Cardiac septum (tissue), 1 donor: ENCODE results near the gene GOLGA6C. TPM values are rescaled to one million over a fixed set of nuclear protein-coding genes. Genes with fewer than 3 reads are reported as not detected.
"Not testable (repeated sequence)": the region's sequence is repeated elsewhere in the genome, so short reads cannot be mapped to it uniquely, and the experiment has no call there.

Experiments used
- DNase-seq: peaks from one replicate; pipeline ENCODE4 v3.0.0-alpha.2; 2020; ENCODE audit warnings: low spot score
- intact Hi-C: fragments of 100-400 bp; cut with DNase I; formaldehyde crosslinking; loops from one replicate; pipeline ENCODE4 v1.14.0; 2022
- total RNA-seq: library from RNA; stranded (reverse); fragmentation: NEBNext Ultra II Directional; extraction: Animal tissue kit (Norgen Biotek cat#: 25700); gene quantifications from one replicate; pipeline ENCODE4 v1.2.1, GENCODE V29; 2021
- donor health status: DM: no; HTN: no; CAD: no.

Gene GOLGA6C
- total RNA-seq, 1 donor from 2014 or later = not detected

DNA sequence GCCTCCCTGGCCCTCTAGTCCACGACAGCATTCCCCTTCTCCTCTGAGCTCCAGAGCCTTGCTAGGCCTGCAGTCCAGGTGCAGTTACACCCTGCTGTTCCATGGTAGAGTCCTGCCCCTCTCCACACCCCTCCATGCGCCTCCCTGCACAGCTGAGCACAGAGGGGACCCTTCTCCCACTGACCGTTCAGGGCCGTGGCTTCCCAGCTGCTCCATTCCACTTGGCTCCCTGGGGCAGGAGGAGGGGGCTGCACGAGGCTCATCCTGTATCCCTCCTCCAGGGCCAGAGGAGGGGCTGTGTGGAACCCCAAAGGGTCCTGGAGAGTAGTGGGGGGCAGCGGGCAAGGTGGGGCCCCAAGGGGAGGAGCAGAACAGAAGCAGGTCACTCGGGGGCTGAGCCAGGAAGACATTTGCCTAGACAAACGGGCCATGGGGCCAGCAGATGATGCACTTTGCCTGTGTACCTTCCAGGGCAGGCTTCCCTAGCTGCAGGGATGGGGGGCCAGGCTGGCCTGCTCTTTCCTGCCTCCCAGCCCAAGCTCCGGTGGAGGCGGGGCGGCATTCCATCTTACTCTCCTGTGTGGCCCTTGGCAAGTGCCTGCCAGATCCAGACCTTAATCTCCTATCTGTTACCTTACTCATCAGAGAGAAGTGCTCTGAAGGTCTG lies 20.7 kb upstream of the GOLGA6C start:
- DNase-seq = peak; percentile 70
- intact Hi-C loops = no loop called here

DNA sequence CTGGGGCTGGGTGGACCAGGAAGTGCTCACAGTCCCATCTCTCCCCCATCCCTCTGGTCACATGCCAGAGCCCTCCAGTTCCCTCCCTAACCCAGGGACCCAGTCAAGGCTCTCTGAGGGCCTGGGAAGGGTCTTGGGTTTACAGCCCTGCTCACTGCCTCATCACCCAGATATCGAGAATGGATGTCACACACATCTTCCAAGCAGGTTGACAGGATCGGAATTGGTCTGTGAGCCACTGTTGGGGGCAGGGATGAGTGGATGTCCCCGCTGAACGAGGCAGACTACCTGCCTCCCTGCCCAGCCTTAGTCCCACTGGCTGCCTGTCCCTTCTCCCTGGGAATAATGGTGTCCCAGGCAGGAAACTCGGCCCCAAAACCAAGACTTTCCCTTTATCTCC lies 20.0 kb upstream of the GOLGA6C start:
- DNase-seq = no peak
- intact Hi-C loops = no loop called here

DNA sequence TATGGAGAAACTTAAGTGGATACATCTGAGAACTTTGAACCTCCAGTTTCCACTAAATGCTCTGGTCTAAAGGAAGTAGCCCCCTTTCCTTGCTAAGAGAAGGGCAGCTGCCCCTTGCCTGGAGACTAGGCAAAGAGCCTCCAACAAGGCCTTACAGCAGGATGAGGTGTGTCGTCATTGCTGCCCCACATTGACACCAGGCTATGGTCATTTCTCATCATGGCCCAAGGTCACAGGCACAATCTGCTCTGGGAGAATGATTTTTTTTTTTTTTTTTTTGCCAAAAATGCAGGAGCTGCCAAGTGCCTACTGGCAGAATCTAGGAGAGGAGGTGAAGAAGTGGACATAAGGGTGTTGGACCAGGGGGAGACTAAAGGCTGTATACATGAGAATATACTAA lies 12.4 kb upstream of the GOLGA6C start:
- DNase-seq, intact Hi-C loops: not testable (repeated sequence)

DNA sequence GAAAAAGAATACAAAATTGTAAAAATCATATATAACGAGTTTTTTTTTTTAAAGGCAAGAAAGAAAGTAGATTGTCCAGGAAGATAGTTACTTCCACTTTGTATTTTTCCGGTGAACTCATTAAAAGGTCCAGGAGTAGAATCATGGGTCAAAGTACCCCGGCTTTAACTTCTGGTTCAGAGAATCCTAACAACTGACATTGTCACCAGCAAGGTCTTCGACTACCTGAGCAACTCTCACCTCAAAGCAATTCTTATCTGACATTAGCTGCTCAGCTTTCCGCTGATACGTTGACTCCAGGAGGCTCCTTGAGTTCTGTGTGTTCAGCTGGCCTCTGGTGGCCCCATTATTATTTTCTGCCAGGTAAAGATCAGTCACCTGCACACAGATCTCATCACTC lies 9.1 kb upstream of the GOLGA6C start:
- DNase-seq, intact Hi-C loops: not testable (repeated sequence)

DNA sequence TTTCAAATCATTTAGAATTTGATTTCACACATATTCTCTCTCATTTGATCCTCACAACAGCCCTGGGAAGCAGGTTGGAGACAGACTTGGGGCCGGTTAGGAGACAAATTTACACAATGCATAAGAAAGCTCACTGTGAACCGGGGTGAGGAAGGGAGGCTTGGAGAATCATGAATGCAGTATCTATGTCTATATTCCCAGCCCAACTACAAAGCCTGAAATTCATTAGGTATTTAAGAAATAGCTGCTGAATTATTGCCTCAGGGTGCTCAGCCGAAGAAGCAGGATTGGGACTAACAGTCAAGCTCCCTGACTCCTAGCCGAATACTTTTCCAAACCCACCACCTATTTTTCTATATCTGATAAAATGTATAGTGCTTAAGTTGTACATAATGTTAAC lies 8.4 kb upstream of the GOLGA6C start:
- intact Hi-C loops = no loop called here
- no peak for DNase-seq

DNA sequence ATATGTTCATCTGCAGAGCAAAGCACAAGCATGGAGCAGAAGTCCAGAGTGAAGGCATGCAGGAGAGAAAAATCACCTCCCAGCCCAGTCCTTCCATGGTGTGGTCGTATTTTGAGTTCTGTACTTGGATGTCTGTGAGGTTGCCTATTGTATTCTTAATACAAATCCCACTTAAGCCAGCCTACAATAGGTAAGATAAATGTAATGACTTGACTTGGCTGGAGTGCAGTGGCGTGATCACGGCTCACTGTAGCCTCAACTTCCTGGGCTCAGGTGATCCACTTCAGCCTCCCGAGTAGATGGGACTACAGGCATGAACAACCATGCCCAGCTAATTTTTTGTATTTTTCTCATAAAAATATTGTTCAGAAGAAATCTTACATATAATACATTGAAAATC lies 6.8 kb upstream of the GOLGA6C start:
- intact Hi-C loops, DNase-seq: not testable (repeated sequence)

DNA sequence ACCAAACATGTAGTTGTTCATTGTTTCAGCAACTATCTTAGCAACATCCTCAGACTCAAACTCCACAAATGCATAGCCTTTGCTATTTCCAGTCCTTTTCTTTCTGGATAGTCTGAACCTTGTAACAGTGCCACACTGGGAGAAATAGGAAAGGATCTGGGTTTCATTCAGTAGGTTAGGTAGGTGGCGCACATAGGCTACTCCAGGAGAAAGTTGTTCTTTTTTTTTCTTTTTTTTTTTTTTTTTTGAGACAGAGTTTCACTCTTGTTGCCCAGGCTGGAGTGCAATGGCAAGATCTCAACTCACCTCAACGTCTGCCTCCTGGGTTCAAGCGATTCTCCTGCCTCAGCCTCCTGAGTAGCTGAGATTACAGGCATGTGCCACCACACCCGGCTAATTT lies 5.8 kb upstream of the GOLGA6C start:
- intact Hi-C loops, DNase-seq: not testable (repeated sequence)

DNA sequence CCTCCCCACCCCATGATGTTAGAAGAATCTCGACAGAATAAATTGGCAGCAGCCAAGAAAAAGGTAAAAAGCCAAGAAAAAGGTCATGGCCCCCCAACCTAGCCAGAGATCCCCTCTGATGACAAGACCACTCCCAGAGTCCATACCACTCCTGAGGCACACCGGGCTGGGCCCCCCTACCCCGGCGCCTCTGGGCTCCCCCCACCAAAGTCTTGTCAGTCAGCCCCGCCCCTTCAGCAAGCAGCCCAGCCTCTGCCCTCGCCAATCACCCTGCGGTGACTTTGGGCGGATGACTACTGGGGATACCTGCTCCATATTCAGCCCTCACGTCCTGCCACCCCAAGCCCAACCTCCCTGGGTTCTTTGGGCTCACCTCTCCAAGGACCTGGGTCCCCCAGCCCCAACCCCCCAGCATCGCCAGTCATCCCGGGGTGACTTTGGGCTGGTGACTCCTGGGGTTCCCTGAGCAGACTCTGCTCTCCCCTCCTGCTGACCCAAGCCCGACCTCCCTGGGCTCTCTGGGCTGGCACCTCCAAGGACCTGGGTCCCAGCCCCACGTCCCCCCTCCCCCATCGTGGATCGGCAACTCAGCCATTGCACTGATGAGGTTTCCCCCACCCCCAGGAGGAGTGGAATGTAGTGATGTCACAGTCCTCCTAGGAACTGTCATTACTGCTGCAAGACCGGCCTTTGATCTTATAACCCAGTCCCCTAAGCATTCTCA lies 648 bp downstream of the GOLGA6C start:
- DNase-seq, intact Hi-C loops: not testable (repeated sequence)

DNA sequence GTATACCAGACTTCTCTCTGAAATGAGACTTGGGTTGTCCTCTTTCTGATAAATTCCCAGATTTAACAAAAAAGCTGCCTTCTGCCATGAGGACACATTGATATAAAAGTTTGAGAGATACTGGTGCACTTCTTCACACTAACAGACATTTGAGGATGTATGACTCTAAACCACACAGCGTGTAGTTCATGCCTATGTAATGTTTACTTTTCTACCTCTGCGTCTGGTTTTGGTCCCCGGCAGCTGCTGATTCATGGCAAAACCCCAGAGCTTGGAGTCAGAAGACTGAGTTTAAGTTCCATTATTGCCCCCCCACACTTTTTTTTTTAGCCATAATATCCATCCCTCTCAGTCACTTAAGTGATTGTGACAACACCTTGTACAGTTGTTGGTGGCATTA lies 1.7 kb downstream of the GOLGA6C start:
- intact Hi-C loops, DNase-seq: not testable (repeated sequence)

DNA sequence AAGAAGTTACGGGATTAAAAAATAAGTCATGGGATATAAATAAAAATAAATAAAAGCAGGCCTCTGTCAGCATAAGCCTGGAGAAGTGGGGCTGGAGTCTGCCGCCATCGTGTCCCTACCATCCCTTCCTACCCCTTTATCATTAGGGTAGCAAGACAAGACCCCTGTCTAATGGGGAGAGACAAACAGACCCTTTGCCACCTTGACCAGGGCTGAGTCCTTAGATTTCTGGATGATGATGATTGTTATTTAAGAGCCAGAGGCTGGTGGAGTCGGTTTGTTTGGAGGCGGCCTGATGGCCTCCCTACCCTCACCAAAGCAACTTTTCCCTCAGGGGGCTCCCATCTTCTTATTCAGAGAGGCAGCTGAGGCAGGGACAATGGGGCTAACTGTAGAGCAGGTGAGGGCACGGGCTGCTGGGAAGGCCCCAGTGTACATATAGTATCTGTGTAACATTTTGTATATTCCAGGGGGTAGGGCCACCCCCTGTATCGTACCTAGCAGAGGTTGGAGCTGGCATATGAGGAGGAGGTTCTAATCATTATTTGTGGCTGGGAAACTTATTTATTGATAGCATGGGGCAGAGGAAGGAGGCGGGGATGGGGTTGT lies 15.7 kb downstream of the GOLGA6C start:
- intact Hi-C loops, DNase-seq: not testable (repeated sequence)

DNA sequence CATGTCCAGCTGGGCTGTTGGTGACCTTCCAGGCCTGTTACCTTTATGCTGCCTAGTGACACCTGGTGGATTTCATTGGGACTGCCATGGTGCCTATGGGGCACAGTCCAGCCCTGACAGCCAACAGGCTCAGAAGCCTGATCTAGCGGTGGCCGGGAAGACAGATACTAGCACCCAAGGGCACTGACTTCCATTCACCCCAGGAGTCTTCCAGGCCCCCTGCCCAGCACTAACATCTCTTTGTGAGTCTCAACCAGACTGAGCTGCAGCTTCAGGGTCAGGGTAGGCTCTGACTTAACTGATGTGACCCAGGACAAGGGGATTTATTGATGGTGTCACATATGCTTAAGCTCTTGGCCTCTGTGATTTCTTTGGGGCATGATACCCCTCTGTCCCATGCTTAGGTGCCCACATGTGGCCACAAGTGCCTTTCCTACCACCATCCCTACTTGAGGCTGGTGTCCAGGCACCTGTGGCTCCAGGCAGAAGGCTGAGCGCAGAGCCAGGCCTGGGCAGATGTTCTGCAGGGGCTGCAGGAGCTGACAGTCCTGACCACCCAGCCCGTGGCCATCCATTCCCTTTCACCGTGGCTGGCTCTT lies 16.5 kb downstream of the GOLGA6C start:
- DNase-seq = peak; percentile 86
- intact Hi-C loops = not testable (repeated sequence)

DNA sequence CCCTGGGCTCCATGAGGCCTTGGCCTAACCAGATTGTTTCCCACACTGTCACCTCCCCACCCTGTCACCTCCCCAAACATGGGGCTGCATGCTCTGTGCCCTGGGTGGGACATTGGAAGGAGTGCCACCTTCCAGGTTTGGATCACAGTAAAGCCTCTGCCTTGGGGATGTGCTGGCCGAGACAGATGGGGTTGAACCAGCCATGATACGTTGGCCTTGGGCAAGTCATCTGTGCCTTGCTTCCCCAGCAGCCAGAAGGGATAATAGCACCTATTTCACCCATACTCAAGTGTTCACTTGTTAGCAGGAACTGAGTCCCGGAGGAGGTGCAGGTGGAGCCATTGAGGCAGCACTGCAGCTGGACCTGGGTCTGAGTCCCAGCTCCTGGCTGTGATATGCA lies 17.5 kb downstream of the GOLGA6C start:
- intact Hi-C loops = not testable (repeated sequence)
- peak; percentile 74 for DNase-seq

DNA sequence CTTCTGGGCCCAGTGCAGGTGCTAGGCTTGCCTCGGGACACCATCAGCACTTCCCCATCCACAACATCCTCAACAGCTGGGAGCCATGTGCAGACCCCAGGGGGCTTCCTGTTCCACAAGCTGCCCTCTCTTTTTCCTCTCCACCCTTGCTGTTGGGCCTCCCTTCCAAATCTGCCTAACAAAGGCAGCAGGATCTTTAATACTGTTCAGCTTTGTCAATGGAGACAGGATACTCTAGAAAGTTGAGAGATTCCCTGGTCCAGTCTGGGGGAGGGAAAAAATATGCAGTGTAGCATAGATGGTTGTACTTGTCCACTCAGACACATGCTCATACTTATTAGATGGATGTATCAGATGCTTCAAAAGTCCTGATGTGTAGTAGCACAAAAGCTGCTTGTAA lies 20.4 kb downstream of the GOLGA6C start:
- intact Hi-C loops, DNase-seq: not testable (repeated sequence)

DNA sequence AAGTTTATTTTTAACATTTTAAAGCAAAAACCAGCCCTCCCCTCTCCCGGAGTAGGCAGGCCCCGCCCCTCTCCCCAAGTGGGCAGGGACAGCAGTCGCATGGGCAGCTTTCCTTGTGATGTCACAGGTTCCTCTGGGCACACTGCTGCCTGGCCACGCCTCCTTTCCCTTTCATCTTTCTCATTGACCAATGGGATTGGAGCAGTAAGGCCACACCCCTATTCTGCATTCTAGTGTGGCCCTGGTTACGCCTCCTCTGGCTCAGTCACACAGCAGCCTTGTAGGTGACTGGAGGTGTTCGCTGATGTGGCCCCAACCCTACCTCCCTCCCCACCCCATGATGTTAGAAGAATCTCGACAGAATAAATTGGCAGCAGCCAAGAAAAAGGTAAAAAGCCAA lies 24.4 kb downstream of the GOLGA6C start, which contains the start of gene GOLGA6D:
Gene GOLGA6D (plus strand): TSS at position 264 of the 400 bp plus-strand sequence. CDS start 41 bp downstream, at position 305.
- intact Hi-C loops, DNase-seq: not testable (repeated sequence)

DNA sequence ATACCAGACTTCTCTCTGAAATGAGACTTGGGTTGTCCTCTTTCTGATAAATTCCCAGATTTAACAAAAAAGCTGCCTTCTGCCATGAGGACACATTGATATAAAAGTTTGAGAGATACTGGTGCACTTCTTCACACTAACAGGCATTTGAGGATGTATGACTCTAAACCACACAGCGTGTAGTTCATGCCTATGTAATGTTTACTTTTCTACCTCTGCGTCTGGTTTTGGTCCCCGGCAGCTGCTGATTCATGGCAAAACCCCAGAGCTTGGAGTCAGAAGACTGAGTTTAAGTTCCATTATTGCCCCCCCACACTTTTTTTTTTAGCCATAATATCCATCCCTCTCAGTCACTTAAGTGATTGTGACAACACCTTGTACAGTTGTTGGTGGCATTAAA lies 26.0 kb downstream of the GOLGA6C start:
- intact Hi-C loops, DNase-seq: not testable (repeated sequence)

DNA sequence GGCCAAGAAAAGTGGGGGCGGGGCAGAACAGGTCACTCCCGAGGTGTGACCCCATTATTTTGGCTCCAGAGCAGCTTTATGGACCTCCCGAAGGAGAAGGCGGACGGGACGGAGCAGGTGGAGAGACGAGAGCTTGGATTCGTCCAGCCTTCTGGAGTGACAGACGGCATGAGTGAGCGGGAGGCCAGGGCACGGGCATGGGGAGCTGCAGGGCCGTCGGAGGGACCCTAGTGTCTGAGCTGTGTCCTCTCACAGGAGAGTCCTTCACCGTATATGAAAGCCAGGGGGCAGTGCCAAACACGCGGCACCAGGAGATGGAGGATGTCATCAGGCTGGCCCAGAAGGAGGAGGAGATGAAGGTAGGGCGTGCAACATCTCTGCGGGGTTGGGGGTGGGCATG lies 35.5 kb downstream of the GOLGA6C start:
- DNase-seq, intact Hi-C loops: not testable (repeated sequence)

DNA sequence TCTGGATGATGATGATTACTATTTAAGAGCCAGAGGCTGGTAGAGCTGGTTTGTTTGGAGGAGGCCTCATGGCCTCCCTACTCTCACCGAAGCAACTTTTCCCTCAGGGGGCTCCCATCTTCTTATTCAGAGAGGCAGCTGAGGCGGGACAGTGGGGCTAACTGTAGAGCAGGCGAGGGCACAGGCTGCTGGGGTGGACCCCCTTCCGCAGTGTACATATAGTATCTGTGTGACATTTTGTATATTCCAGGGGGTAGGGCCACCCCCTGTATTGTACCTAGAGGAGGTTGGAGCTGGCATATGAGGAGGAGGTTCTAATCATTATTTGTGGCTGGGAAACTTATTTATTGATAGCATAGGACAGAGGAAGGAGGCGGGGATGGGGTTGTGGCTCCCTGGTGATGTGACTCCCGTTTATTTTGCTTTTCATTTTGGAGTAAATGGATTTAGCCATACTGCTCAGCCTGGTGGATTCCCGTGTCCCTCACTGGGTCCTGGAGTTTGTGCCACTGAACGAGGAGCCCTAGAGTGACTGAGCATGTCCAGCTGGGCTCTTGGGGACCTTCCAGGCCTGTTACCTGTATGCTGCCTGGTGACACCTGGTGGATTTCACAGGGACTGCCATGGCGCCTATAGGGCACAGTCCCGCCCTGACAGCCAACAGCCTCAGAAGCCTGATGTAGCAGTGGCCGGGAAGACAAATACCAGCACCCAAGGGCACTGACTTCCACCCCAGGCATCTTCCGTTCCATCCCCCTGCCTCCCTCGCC lies 40.6 kb downstream of the GOLGA6C start:
- intact Hi-C loops, DNase-seq: not testable (repeated sequence)

DNA sequence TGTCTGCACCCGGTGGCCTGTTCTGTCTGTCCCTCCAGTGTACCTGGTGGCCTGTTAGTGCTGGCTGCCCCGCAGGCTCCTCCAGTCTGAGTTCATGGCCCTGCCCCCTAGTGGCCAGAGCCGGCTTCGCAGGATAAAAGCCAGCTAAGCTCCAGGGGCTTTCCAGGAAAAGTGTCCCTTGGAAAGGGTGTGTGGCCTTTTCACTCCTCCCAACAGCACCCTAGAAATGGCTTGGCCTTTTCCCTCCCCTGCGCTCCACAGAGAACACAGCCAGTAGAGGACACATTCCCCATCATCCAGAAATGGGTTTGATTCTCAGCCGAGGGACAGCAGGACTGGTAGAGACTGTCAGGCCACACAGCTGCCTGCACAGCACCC lies 41.2 kb downstream of the GOLGA6C start:
- intact Hi-C loops = not testable (repeated sequence)
- DNase-seq = peak; percentile 87

DNA sequence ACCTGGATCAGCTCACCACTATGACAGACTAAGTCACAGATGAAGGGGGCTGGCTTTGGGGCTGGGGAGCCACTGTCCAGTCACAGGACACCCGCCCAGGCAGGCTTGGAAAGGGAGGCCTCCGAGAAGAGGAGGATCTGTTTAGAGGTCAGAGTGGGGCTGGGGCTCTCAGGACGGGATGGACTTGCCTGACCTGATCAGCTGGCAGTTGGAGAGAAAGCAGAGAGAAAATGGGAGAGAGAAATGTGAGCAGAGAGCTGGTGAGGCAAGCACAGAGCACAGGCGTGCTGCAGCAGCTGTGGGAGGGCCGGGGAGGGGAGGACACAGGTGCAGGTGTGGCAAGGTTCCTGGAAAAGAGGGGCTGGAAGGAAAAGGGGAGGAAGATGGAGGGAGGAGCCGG lies 41.9 kb downstream of the GOLGA6C start:
- not testable (repeated sequence) for DNase-seq
- intact Hi-C loops = loop anchor here (10.0 kb wide), 1 partner anchor 275 kb away; the partner anchor contains the start of gene PPCDC
